Stimulated activated CD4-positive, alpha-beta T cell treated with anti-CD3 and anti-CD28 coated beads, TNF-alpha, amount 100 ng/mL, for 24 hours (primary cell): ENCODE data around the gene APOL6.
A peak's percentile ranks its signal among the peaks of the same experiment; 100 is the strongest.

Source experiments
- DNase-seq, 3 experiments: peaks; one replicate each; pipeline ENCODE4 v3.0.0-alpha.2; 2020; ENCODE audit warnings: low read depth in 3 of 3

Gene APOL6, protein sequence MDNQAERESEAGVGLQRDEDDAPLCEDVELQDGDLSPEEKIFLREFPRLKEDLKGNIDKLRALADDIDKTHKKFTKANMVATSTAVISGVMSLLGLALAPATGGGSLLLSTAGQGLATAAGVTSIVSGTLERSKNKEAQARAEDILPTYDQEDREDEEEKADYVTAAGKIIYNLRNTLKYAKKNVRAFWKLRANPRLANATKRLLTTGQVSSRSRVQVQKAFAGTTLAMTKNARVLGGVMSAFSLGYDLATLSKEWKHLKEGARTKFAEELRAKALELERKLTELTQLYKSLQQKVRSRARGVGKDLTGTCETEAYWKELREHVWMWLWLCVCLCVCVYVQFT

DNA sequence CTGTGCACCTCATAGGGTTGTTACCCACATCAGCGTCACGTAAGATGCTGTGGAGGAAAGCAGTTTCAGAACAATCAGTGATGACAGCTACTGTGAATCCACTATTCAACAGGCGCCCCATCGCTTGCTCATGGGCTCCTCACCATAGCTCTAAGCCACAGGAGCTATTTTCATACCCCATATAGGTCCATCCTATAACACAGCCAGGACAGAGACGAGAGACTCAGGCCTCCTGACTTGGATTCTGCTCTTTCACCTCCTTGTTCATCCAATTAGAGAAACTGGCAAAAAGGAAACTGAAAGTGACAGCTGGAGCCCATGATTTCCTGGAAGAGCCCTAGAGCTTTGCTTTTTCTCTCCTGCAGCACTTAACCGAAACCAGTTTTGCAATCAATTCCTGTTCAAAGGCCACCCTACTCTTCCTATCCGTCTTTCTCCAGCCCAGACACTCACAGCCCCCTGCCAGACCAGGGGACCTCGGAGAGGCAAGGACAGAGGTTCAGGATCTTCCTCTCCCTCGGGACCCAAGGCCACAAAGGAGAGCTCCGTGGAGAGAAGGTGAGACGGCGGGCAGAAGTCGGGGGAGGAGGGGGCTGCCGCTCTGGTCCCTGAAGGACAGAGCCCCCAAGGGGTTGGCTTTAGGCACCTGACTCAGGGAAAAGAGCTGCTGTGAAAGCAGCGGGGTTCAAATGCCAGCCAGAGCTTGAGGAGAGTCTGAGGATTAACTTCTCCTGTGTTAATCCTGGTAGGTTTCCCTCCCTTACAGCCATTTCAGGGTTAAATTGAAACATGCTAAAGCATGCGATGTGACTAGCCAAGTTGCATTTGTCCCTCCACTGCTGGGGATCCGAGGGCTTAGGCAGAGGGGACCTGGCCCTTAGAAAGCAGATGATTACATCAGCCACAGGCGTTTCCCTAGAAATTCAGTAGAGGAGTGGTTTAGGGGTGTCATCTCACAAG is at the start of gene APOL6:
APOL6 (plus strand) TSS at position 381 of the 960 bp plus-strand sequence. CDS start 7,980 bp downstream, outside the sequence.
- DNase-seq: peak; percentile 33 to 54 (median 51)

DNA sequence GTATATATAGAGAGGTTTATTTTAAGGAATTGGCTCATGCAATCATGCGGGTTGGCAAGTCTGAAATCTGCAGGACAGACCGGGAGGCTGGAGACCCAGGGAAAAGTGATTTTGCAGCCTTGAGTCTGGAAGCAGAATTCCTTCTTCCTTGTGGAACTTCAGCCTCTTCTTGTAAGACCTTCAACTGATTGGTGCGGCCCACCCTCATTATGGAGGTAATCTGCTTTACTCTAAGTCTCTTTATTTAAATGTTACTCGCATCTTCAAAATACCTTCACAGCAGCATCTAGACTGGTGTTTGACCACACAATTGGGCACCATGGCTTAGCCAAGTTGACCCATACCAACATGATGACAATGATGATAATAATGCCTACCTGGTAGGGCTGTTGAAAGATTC is 48.9 kb upstream of the APOL6 start:
- DNase-seq: no peak

DNA sequence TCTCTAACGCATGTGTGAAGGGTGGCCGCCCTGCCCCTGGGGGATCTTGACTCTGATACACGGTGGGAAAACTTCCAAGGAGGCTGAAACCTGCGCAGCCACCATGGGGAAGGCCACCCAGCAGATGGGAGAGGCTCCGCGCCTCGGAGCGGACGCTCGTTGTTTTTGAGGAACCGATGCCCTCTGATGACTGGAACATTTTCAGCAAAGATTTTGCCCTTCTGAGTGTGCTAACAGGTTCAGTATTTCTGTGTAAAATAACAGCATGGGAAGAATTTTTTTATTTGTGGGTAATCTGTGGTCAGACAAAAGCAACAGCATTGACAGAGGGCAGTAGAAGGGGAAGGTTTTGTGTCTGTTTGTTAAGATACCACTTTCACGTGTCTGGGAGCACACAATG is 47.8 kb upstream of the APOL6 start:
- no peak for DNase-seq

DNA sequence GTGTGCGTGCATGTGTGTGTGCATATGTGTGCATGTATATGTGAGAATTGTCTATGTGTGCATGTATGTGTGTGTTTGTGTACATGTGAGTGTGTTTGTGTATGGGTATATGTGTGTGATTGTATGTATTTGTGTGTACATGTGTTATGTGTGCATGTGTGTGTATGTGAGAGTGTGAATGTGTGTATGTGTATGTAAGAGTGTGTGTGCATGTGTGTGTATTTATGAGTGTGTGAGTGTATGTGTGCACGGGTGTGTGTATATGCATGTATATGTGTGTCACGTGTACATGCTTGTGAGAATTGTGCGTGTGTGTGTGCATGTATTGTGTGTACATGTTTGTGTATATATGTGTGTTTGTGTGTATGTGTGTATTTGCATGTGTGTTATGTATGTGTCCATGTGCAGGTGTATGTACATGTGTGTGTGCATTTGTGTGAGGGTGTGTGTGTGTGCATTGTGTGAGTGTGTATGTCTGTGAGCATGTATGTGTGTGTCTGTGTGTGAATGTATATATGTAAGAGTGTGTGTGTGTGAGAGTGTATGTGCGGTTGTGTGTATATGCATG is 47.1 kb upstream of the APOL6 start:
- DNase-seq: no peak

DNA sequence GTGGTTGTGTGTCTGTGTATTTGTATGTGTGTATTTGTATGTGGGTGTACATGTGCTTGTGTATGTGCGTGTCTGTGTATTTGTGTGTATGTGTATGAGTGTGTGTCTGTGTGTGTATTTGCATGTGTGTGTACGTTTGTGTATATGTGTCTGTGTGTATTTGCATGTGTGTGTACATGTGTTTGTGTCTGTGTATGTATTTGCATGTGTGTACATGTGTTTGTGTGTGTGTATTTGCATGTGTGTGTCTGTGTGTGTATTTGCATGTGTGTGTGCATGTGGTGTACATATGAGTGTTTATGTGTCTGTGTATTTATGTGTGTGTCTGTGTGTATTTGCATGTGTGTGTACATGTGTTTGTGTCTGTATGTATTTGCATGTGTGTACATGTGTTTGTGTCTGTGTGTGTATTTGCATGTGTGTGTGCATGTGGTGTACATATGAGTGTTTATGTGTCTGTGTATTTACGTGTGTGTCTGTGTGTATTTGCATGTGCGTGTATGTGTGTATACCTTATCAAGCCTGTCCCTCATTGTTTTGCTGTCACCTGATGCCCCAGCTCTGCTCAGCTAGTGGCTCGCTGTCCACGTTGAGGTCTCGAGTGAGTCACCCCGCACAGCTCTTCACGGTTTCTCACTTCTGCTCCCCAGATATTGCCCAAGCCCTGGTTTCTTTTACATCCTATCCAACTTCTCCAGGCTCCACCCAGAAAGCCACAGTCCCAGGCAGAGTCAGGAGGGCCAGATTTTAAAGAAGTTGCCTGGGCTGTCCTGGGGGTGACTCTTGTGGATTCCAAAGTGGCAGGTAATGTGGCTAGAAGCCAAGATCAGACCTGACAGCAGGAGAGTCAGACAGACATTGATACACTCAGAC is 46.3 kb upstream of the APOL6 start:
- DNase-seq: no peak

DNA sequence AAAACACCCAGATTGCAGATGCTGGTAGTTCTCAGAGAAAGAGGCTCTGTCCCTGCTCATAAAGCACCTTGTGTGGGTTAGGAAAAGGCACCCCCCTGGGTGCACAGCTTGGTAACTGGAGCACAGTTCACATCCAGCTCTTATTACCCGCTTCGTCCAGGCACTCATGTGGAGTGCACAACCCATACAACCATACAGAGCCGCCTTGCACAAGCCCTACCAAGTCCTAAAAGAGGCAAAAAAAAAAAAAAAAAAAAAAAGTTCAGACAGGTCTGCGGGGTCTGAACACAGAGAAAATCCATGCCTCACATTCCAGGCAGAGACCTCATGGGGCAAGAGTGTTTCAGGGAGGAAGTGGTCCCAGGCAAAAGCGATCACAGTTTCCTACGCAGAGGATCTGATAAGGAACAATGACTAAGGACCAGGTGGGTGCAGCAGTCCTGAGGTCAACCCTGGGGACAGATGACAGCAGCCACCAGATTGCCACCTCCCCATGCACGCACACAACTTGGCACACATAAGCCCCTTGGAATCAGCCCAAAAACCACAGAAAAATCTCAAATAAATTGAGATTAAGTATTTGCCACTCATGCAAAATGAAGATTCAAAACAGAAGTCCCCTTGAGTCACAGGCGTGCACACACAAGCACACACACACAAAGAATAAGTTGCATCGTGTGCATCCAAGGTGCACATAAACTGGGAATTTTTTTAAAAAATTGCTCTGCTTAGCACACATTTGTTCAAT is 43.5 kb upstream of the APOL6 start:
- peak in 1 of 3 experiments; percentile 10 for DNase-seq

DNA sequence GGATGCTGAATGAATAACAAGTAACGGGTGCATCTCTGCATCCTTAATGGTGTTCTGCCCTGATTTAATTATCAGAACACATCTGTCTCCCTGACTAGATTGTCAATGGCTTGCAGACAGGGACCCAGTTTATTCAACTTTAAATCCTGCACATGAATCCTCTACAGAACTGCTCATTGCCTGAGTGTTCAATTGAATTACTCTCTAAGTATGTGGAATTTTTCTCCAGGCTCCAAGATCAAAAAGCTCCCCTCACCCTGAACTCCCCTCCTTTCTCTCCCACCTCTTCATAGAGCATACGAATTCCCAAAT is 42.9 kb upstream of the APOL6 start:
- no peak for DNase-seq

DNA sequence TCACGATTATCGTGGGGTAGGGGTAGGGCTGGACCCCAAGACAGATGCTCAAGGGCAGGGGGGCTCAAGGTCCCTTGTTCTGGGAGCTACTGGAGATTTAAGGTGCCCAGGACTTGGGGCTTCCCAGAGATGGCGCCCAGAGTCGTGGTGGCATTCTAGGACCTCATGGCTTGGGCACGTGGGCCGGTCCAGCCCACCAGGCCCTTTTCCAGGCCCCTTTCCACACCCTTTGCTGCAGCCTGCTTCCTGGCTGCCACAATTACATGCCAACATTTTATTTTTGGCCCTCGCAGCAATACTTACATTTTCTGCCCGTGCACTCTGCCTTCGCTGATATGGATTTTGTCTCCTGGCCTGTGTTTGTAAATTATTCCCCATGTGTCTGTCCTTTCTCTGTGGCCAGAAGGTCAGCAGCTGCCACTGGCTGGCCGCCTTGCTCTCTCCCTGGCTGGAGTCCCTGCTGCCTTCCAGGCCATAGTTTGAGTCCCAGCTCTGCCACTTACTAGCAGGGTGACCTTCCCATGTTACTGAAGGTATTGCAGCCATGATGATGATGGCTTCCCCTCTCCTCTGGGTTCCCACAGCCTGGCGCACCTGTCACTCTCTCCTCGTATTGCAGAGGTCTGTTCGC is 42.3 kb upstream of the APOL6 start:
- DNase-seq: no peak

DNA sequence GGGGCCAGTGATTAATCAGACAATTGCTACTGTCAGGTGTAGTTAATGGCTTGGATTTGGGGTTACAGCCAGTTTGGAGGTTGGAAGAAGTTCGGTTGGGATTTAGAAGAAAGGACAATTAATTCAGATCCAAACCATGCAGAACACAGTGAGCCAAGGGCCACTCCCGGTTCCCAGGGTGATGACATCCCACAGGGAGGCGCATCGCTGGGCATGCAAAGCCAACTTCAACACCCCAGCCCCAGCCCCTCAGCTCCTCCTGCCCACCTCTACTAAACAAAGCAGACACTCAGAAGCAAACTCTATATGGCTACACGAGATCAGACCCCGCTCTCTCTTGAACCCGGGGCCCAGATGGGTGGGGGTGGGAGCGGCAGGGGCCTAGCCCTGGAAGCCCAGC is 41.3 kb upstream of the APOL6 start:
- DNase-seq: no peak

DNA sequence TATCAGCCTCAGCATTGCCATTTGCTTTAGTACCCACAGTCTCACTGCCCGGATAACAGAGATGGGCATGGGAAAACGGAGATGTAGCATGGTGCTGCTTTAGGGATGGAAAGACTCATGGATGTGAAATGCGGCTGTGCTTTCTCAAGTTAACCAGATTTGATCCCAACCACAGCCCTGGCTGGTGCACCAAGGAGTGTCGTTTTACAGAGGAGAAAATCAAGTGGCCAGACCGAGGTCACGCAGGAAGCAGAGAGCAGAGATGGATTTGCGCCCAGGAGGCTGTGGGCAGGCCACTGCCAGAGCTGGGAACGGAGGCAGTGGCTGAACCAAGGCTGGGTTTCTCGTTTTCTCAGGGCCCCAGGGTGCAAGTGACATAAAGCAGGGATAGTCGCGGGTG is 40.2 kb upstream of the APOL6 start:
- no peak for DNase-seq

DNA sequence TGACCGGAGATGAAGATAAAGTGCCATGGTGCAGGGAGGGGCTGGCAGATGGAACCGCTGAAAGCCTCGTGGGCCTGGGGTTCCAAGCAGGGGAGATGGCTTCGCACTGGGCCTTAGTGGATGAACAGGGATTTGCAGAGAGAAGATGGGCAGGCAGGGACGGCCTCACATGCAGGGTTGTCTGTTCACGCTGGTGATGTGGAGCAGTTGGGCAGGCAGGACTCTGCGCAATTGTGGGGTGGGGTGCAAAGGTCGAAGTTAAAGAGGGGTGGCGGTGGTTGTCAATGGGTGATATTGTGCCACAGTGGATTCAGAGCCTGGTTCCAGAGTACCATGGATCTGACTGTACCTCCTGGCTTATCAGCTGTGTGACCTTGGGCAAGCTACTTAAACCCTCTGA is 39.0 kb upstream of the APOL6 start:
- no peak for DNase-seq

DNA sequence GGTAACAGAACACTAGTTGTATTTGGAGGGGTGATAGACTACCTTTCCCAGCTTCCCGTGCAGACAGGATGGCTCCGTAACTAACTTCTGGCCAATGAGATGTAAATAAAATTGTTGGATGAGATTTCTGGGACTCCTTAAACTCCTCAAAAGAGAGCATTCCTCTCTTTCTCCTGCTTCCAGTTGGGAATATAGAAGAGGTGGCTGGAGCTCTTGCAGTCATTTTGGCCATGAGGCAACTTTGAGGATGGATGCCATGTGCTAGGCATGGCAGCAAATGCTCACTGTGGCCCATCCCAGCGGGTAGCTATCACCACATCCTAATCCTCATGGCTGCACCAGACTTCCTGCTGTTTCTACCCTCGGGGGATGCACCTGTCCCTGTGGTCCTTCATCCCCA is 38.5 kb upstream of the APOL6 start:
- DNase-seq: no peak

DNA sequence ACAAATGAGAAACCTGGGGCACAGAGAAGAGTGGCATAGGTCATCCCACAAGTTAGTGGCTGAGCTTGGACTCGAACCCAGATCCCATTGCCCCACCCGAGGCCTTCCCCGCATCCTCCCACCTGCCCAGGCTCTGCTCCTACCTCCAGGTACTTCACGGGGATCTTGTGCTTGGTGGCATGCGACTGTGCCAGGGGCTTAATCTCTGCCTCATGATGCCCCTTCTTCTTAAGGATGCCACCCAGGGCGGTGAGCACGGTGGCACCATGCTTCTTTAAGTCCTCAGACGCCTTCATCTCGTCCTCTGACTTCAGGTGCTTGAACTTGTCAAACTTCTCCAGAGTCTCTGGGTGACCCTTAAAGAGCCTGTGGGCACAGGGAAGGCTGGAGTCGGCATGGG is 37.5 kb upstream of the APOL6 start:
- DNase-seq: no peak

DNA sequence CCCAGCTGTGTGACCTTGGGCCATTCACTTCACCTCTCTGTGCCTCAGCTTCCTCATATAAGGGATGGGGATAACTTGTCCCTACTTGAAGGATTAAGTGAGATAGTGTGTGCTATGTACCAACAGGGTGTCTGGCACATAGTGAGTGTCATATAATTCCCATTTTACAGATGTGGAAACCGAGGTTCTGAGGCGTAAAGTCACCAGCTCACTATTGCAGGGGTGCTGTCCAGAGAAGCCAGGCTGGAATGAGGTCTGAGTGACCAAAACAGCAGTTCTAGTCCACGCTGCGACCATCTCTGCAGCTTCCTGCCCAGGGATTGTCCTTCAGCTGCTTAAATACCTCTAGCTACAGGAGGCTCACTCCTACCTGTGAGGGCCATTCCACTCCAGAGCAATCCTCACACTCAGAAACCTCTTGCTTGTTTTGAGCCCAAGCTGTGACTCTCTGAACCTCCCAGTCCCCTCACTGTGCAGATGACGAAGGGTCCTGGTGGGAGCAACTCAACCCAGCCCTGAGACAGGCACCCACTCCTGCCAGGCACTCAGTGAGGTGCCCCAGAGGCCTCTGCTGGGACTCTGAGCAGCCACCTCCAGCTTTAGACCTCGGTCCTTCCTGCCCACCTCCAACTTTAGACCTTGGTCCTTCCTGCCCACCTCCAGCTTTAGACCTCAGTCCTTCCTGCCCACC is 36.9 kb upstream of the APOL6 start:
- no peak for DNase-seq

DNA sequence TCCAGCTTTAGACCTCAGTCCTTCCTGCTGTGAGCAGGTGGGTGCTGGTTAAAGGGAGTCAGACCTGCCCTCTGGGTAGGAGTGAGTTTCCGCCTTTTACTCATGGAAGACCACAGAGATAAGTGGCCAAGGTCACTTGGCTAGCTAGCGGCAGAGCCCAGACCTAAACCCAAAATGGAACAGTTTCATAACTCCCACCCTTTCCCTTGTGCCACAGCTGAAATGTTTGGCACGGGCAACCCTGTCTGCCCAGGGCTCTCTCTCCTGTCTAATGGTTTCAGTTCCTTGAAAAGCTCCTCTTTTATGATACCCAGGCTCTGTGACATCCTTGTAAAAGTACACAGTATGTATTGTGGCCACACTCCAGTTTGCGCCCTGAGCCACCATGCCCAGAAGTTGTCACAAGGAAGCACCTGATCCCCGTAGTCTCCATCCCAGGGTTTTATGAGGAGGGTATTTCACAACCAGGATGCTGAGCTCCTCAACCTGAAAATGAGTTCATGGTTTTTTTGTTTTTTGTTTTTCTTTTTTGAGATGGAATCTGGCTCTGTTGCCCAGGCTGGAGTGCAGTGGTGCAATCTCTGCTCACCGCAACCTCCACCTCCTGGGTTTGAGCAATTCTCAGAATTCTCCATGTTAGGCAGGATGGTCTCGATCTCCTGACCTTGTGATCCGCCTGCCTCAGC is 36.2 kb upstream of the APOL6 start:
- no peak for DNase-seq

DNA sequence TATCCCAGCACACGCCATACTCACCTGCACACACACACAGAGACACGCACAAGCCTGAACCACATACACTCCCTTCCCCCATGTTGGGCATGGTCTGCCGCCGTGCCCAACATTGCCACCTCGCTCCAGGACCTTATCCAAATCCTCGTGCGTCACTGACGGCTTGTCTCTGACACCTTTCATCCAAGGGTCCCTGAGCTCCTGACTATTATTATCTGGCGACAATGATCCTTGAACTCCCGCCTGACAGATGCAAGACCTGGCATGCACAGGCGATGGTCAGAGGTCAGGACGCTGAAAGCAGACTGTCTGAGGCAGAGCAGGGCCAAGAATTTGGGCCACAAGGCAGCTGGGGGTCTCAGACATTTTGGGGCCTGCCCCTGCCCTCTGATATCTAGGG is 35.3 kb upstream of the APOL6 start:
- DNase-seq: no peak

DNA sequence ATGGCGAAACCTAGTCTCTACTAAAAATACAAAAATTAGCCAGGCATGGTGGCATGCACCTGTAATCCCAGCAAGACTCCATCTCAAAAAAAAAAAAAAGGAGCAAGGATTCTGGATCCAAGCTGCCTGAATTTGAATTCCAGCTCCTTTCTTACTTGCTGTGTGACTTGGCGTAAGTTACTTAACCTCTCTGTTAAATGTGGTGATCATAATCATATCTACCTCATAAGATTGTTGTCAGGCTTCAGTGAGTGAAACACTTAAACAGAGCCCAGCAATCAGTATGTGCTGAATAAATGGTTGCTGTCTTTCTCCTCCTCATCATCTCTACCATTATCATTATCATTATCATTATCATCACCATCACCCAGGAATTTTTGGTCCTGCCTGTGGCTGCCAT is 33.8 kb upstream of the APOL6 start:
- DNase-seq: no peak

DNA sequence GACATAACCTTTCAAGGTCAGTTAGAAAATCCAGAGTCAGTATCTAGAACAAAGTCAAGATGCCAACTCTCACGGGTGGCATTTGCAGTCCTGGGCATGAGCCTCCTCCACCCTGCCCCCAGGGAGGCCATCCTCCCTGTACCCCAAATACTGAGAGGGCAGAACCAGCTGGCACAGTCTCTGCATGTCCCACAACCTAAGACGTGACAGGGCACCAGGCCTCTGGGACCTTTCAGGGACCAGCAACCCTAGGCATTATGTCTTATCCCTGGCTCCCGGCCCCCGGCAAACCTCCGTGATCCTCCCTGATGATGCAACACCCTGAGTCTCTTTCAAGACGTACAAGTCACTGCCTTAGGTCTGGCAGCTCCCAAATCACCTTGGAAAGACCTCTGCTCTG is 33.1 kb upstream of the APOL6 start:
- no peak for DNase-seq

DNA sequence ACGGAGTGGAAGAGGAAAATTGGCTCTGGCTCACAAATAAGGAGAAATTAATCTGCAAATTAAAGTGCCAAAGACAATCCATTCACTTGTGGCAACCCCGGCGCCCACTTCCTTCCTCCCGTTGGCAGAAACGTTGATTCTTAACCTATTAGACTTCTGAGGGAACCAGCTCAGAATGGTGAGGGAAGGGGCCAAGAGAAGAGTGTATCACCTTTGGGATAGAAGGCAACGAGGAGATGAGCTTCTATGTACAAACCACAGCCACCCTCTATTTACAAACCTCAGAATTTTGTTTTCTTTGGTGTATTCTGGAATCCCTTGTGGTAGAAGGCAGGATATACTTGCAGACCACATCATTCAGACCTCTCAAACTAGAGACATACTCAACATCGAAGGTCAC is 32.2 kb upstream of the APOL6 start:
- no peak for DNase-seq
